HUES48 (cell line): Measurements from ENCODE around the gene OR13C4.

Experiments
- H3K27ac ChIP-seq: one replicate; pipeline ENCODE4 v1.7.0; 2013; ENCODE audit warnings: low read depth, low read length, inconsistent platforms
- H3K27me3 ChIP-seq: 2 replicates; pipeline ENCODE4 v1.6.1; 2013; ENCODE audit warnings: mild to moderate bottlenecking, low read length; ENCODE audit not compliant: control insufficient read depth, insufficient read depth
- H3K36me3 ChIP-seq: 2 replicates; pipeline ENCODE4 v1.6.1; 2013; ENCODE audit warnings: low read length; ENCODE audit not compliant: control insufficient read depth, insufficient read depth
- H3K4me1 ChIP-seq: 2 replicates; pipeline ENCODE4 v1.6.1; 2013; ENCODE audit warnings: mild to moderate bottlenecking, low read length; ENCODE audit not compliant: control insufficient read depth, insufficient read depth
- H3K4me3 ChIP-seq: 2 replicates; pipeline ENCODE4 v1.5.1; 2013; ENCODE audit warnings: mild to moderate bottlenecking, low read depth, low read length
- H3K9ac ChIP-seq: 2 replicates; pipeline ENCODE4 v1.6.1; 2013; ENCODE audit warnings: mild to moderate bottlenecking, low read depth, low read length, moderate library complexity
- H3K9me3 ChIP-seq: 2 replicates; pipeline ENCODE4 v1.6.1; 2013; ENCODE audit warnings: low read length; ENCODE audit not compliant: control insufficient read depth, insufficient read depth

OR13C4 gene

DNA sequence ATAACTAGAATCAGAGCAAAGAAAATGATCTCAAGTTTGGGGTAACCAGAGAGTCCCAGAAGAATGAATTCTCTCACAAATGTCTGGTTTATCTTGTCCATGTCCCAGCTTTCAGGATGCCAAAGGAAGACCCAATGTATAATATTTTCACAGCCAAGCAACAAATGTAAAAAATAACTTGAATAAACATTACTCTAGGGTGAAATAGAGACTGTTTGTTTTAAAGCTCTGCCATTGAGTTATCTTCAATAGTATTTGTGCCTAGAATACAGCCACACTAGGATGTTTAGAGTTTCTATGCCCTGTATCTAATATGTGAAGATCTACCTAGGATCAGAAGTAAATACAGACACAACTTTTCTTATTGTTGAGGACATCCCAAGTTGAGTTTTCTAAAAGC, at the start of gene OR13C4:
TSS of gene OR13C4 (minus strand) at position 101 of the 400 bp plus-strand sequence. CDS start at position 101, 0 bp downstream.
- H3K27ac ChIP-seq, result no peak within 1 kb of the TSS
- H3K36me3 ChIP-seq, result no peaks in the 10 kb centered on the region
- 0 out of 2 replicates have a peak, but pooled peaks cover under 1% of the 10 kb centered on the region for H3K4me1 ChIP-seq
- no peak within 1 kb of the TSS for H3K9ac ChIP-seq
- H3K4me3 ChIP-seq, result no peak within 1 kb of the TSS
- peaks cover 4% of the 10 kb centered on the region; the same call in 1 of the 2 replicates for H3K9me3 ChIP-seq
- no peaks in the 10 kb centered on the region for H3K27me3 ChIP-seq

DNA sequence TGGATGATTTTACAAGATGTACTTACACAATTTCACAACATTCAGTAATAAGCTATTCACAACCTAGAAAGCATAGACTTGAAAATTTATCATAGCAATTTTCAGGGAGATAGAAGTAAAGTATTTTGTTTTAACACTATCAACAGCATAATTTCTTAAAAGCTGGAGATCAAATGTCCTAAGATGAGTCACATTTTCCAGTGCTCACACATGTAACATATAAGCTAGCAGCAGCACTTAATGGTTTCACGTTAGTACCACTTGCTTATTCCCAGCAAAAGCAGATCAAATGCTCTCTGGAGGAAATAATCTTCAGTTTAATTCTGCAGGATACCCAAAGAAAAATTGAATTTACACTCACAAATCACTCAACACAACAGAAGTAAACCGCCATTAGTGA, 48.4 kb upstream of the OR13C4 start:
- Histone ChIP-seq H3K9me3 (peaks cover 3% of the 10 kb centered on the region; the same call in 1 of the 2 replicates), H3K9ac (no peak overlapping the region), H3K4me1 (no peaks in the 10 kb centered on the region), H3K4me3 (no peak overlapping the region), H3K36me3 (no peaks in the 10 kb centered on the region), H3K27me3 (no peaks in the 10 kb centered on the region), H3K27ac (no peak overlapping the region)

DNA sequence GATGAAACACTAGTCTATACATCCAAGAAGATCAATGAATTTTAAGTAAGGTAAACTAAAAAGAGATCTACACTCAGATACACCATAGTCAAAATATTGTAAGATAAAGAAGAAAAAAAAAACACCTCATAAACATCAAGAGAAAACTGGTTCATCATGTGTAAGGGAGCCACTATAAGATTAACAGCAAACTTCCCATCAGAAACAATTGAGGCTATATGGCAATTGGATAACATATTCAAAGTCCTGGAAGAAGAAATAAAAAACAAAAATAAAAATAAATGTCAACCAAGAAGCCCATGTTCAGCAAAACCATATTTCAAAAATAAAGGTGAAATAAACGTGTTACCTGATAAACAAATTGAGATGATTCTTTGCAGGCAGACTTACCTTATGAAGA, 45.6 kb upstream of the OR13C4 start:
- no peaks in the 10 kb centered on the region for H3K4me1 ChIP-seq
- peaks cover 3% of the 10 kb centered on the region; the same call in 1 of the 2 replicates for H3K9me3 ChIP-seq
- no peak overlapping the region for H3K9ac ChIP-seq
- no peak overlapping the region for H3K27ac ChIP-seq
- H3K36me3 ChIP-seq, result no peaks in the 10 kb centered on the region
- H3K4me3 ChIP-seq, result no peak overlapping the region
- no peaks in the 10 kb centered on the region for H3K27me3 ChIP-seq

- Histone ChIP-seq H3K27me3 (no peaks in the 10 kb centered on the region), H3K9me3 (peaks cover 3% of the 10 kb centered on the region; the same call in 1 of the 2 replicates), H3K36me3 (no peaks in the 10 kb centered on the region), H3K27ac (no peak within 1 kb of the TSS), H3K9ac (no peak within 1 kb of the TSS), H3K4me3 (no peak within 1 kb of the TSS), H3K4me1 (no peaks in the 10 kb centered on the region)
Measured at GRCh38 chr9:104568868-104569267, 41.9 kb upstream of the OR13C4 start, which contains the start of gene OR13C8. TSS of gene OR13C8 (plus strand) at chr9:104569168. CDS start at chr9:104569168, 0 bp downstream.

DNA sequence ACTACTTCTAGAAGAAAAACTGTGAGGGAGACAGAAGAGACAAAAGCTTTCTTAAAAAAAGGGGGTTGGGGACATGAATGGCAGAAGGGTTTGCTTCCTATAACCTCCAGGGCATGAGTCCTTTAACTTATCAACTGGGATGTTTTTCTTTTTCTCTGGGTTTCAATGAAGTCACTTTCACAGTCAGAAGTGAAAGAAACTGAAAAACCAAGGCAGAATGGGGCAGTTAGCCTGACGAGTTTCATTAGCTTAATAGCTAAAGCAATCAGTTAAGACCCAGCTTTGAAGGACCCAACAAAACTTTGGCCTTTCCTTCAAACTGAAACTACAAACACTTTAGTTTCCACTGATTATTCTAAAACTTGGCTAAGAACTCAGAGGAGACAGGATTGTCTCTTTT, 37.3 kb upstream of the OR13C4 start:
- Histone ChIP-seq H3K9me3 (no peaks in the 10 kb centered on the region), H3K27ac (no peak overlapping the region), H3K27me3 (no peaks in the 10 kb centered on the region), H3K9ac (no peak overlapping the region), H3K36me3 (no peaks in the 10 kb centered on the region), H3K4me3 (no peak overlapping the region), H3K4me1 (no peaks in the 10 kb centered on the region)

DNA sequence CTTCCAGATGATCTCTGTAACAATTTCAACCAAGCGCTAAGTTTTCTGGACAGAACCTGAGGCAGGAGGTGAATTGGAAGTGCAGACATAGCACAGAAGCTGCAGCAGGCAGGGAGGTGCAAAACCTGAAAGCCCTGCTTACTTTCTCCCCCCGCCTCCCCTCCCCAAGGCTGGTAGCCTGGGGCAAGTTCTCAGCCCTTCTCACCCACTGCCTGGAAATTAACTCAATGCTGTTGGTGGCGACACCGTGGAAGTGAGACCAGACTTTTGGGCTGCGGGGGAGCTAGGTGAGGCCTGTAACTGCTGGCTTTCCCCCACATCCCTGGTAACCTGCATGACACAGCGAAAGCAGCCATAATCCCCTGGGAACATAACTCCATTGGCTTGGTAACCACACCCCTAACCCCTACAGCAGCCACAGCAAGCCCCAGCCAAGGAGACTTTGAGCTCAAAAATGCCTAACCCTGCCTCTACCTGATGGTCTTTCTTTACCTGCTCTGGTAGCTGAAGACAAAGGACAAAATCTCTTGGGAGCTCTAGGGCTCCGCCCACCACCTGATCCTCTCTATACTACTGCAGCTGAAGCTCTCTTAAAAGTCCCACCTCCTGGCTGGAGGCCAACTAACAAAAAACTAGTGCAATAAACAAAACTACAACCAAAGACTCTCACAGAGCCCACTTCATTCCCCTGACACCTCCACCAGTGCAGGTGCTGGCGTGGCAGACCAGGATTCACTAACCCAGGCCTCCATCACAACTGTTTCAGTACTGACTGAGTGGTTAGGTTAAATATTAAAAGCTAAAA, 30.0 kb upstream of the OR13C4 start:
- no peaks in the 10 kb centered on the region for H3K36me3 ChIP-seq
- H3K9ac ChIP-seq, result no peak overlapping the region
- H3K4me3 ChIP-seq, result no peak overlapping the region
- H3K27me3 ChIP-seq, result no peaks in the 10 kb centered on the region
- no peak overlapping the region for H3K27ac ChIP-seq
- no peaks in the 10 kb centered on the region for H3K4me1 ChIP-seq
- no peaks in the 10 kb centered on the region for H3K9me3 ChIP-seq

DNA sequence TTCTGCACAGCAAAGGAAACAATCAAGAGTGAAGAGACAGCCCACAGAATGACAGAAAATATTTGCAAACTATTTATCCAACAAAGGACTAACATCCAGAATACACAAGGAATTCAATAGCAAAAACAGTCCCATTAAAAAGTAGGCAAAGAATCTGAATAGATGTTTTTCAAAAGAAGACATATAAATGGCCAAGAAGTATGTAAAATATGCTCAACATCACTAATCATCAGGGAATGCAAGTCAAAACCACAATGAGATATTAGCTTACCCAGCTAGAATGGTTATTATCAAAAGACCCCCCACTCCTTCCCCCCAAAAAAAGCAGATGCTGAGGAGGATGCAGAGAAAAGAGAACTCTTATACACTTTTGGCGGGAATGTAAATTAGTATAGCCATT, 28.5 kb upstream of the OR13C4 start:
- Histone ChIP-seq H3K4me3 (no peak overlapping the region), H3K27me3 (no peaks in the 10 kb centered on the region)

GRCh38 chr9:104553261-104553660, 26.3 kb upstream of the OR13C4 start:
- no peak overlapping the region for H3K9ac ChIP-seq
- no peak overlapping the region for H3K27ac ChIP-seq
- no peaks in the 10 kb centered on the region for H3K36me3 ChIP-seq
- no peaks in the 10 kb centered on the region for H3K27me3 ChIP-seq
- no peaks in the 10 kb centered on the region for H3K4me1 ChIP-seq
- no peak overlapping the region for H3K4me3 ChIP-seq
- H3K9me3 ChIP-seq, result no peaks in the 10 kb centered on the region

More for the DNA sequence above, 28.5 kb upstream of the OR13C4 start:
- Histone ChIP-seq H3K9ac (no peak overlapping the region), H3K36me3 (no peaks in the 10 kb centered on the region), H3K4me1 (no peaks in the 10 kb centered on the region), H3K9me3 (no peaks in the 10 kb centered on the region), H3K27ac (no peak overlapping the region)

DNA sequence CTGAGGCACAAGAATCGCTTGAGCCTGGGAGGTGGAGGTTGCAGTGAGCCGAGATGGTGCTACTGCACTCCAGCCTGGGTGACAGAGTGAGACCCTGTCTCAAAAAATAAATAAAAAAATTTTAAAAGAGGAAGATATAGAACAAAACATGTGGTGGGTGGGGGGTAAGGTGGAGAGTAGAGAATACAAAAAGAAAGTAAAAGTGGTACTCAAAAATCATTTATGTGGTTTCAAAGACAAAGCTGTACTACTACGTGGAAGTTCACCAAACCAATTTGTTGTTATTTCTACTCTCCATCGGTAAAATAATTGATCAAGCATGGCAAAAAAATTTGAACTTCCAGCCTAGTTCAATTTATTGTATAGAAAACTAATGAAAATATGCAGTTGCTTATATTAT, 17.6 kb upstream of the OR13C4 start:
- no peaks in the 10 kb centered on the region for H3K9me3 ChIP-seq
- H3K4me3 ChIP-seq, result no peak overlapping the region
- H3K9ac ChIP-seq, result no peak overlapping the region
- H3K27me3 ChIP-seq, result no peaks in the 10 kb centered on the region
- H3K36me3 ChIP-seq, result no peaks in the 10 kb centered on the region
- H3K27ac ChIP-seq, result no peak overlapping the region
- H3K4me1 ChIP-seq, result no peaks in the 10 kb centered on the region

- H3K4me3 ChIP-seq, result no peak overlapping the region
- H3K36me3 ChIP-seq, result no peaks in the 10 kb centered on the region
- no peaks in the 10 kb centered on the region for H3K27me3 ChIP-seq
- H3K9ac ChIP-seq, result no peak overlapping the region
- no peaks in the 10 kb centered on the region for H3K9me3 ChIP-seq
- H3K27ac ChIP-seq, result no peak overlapping the region
- no peaks in the 10 kb centered on the region for H3K4me1 ChIP-seq
Measured at GRCh38 chr9:104539275-104539674, 12.3 kb upstream of the OR13C4 start.

GRCh38 chr9:104536756-104537155, 9.7 kb upstream of the OR13C4 start, which contains the start of gene OR13C3:
TSS of gene OR13C3 (minus strand) at chr9:104536856. CDS start at chr9:104536723, 133 bp downstream.
- no peaks in the 10 kb centered on the region for H3K36me3 ChIP-seq
- H3K27me3 ChIP-seq, result no peaks in the 10 kb centered on the region
- no peak within 1 kb of the TSS for H3K4me3 ChIP-seq
- H3K27ac ChIP-seq, result no peak within 1 kb of the TSS
- H3K9ac ChIP-seq, result no peak within 1 kb of the TSS
- peaks cover 8% of the 10 kb centered on the region; the same call in 1 of the 2 replicates for H3K4me1 ChIP-seq
- H3K9me3 ChIP-seq, result no peaks in the 10 kb centered on the region
